ENCODE data around the gene WNT9A. TPM values are rescaled to one million over a fixed set of nuclear protein-coding genes. Genes with fewer than 3 reads are reported as not detected.

The WNT9A gene
- total and polyA plus RNA-seq, 9 of the 15 experiments (the other 6 are each of a cell fraction or from before 2014, with no cell fraction given): 0.04 to 0.17 (median 0.10) TPM; not detected in 4

GRCh38 chr1:227917081-227917950 lies 30.4 kb downstream of the WNT9A start:
- Histone ChIP-seq H3K27ac (ENCODE audit: extremely low read depth, low read depth, low read length) (no peak overlapping the region), H3K27me3 (ENCODE audit: control insufficient read depth in 2 of 2, insufficient read depth in 2 of 2, low read length in 2 of 2) (peaks cover 21 to 60% of the 10 kb centered on the region in 2 experiments; a peak in 4 of 5 replicates), H2AFZ (ENCODE audit: low read depth, low read length) (no peak overlapping the region), H3K9ac (ENCODE audit: insufficient read depth in 1 of 2, low read depth in 2 of 2, low read length in 2 of 2) (no peak overlapping the region), H3K9me3 (replicated peaks; ENCODE audit: control insufficient read depth, insufficient read depth, low read depth, low read length) (no peaks in the 10 kb centered on the region; the same call in 1 of the 2 replicates), H3K4me1 (replicated peaks in 1 of 2; ENCODE audit: control insufficient read depth in 2 of 2, insufficient read depth in 2 of 2, low read length in 2 of 2) (peaks cover 0 to 41% of the 10 kb centered on the region in 2 experiments; a peak in 3 of 5 replicates), H3K9me1 (ENCODE audit: control insufficient read depth, insufficient read depth, low read length) (no peaks in the 10 kb centered on the region), H3K4me3 (no peak overlapping the region), H3K79me2 (ENCODE audit: control insufficient read depth, insufficient read depth, low read length) (no peaks in the 10 kb centered on the region), H4K20me1 (replicated peaks; ENCODE audit: control insufficient read depth, insufficient read depth, low read length) (0 out of 2 replicates have a peak, but pooled peaks cover 7% of the 10 kb centered on the region), H3K4me2 (ENCODE audit: insufficient read depth, low read length) (no peak overlapping the region), H3K36me3 (ENCODE audit: control insufficient read depth, insufficient read depth, low read length) (no peaks in the 10 kb centered on the region)
- TF ChIP-seq STAG1 (CRISPR knock-in tag; IDR thresholded peaks at IDR 0.05; ENCODE audit: borderline replicate concordance) (no peak), KDM1A (IDR thresholded peaks at IDR 0.05) (no peak), IRF1 (CRISPR knock-in tag; IDR thresholded peaks at IDR 0.05; ENCODE audit: borderline replicate concordance) (no peak), ZNF764 (CRISPR knock-in tag; IDR thresholded peaks at IDR 0.05; ENCODE audit: low read depth) (no peak), NR1H2 (CRISPR knock-in tag; IDR thresholded peaks at IDR 0.05) (no peak)
- in situ Hi-C loops (cut with MboI) (no loop called here), intact Hi-C loops (cut with micrococcal nuclease) (no loop called here)
- CTCF ChIA-PET (ENCODE audit: low intra/inter-chr PET ratio): no interaction called here
- POLR2A ChIA-PET: interaction anchor here (1.0 kb wide), 1 partner anchor 226 kb away, joined by 3 read pairs; no protein-coding TSS in a partner anchor
- BruUV-seq (replicated peaks): no TSS peak
- DNase-seq (ENCODE audit: extremely low read depth in 1 of 4, low spot score in 3 of 4) (no peak), FAIRE-seq (no peak), ATAC-seq (no peak)
- WGBS (ENCODE audit: insufficient coverage, low coverage, missing lambda C conversion rate): 3% methylated on average over 15 of the region's 15 CpGs
